ENCODE data around the gene LAPTM5. TPM values are rescaled to one million over a fixed set of nuclear protein-coding genes. Genes with fewer than 3 reads are reported as not detected.

The LAPTM5 gene
- total and polyA plus RNA-seq, 2 of the 8 experiments (the other 6 are each of a cell fraction or from before 2014, with no cell fraction given) = 0.37 to 1.4 TPM

- TF ChIP-seq EZH2 (IDR thresholded peaks at IDR 0.05; ENCODE audit: low read depth, low read length, severe bottlenecking) (no peak), CBX5 (IDR thresholded peaks at IDR 0.05; ENCODE audit: low read depth, low read length) (no peak), SP1 (IDR thresholded peaks at IDR 0.05; ENCODE audit: low read depth, low read length) (no peak), GABPA (IDR thresholded peaks at IDR 0.05; ENCODE audit: borderline replicate concordance, insufficient read depth, low read length) (no peak), CHD2 (IDR thresholded peaks at IDR 0.05; ENCODE audit: low read length) (no peak), TBP (IDR thresholded peaks at IDR 0.05; ENCODE audit: low read depth, low read length) (no peak)
Observed at GRCh38 chr1:30713311-30713710, 44.3 kb downstream of the LAPTM5 start (continued).
